K562 (cell line): Measurements from ENCODE around the gene GFAP. TPM values are rescaled to one million over a fixed set of nuclear protein-coding genes. Genes with fewer than 3 reads are reported as not detected.

ENCODE experiments used
- CBX2 ChIP-seq: fragments of 200-600 bp; sonication (generic); IDR thresholded peaks from one replicate; pipeline ENCODE4 v1.6.1; 2012; ENCODE audit warnings: mild to moderate bottlenecking, low read length, inconsistent platforms; ENCODE audit not compliant: insufficient read depth, poor library complexity, severe bottlenecking
- CBX3 ChIP-seq, 2 experiments: IDR thresholded peaks; 1 replicate in 1 of 2; 2 replicates in 1 of 2; pipeline ENCODE4 v1.6.1; 2012; ENCODE audit warnings: inconsistent platforms in 2 of 2, low read length in 2 of 2, borderline replicate concordance in 1 of 2, control low read depth in 1 of 2
- IRF2 ChIP-seq: sonication (generic); formaldehyde crosslinking; IDR thresholded peaks from 2 replicates; pipeline ENCODE4 v1.8.1; 2022; ENCODE audit warnings: mild to moderate bottlenecking, missing genetic modification reagents
- NCOA2 ChIP-seq, 2 experiments: fragments of 450-650 bp; IDR thresholded peaks; 2 replicates each; pipeline ENCODE4 v1.6.1; 2018; ENCODE audit warnings: mild to moderate bottlenecking in 2 of 2, moderate library complexity in 1 of 2; ENCODE audit not compliant: partially characterized antibody in 2 of 2
- NR2F6 ChIP-seq: fragments of 450-650 bp; formaldehyde crosslinking; IDR thresholded peaks from 2 replicates; pipeline ENCODE4 v1.4.0; 2020; ENCODE audit warnings: mild to moderate bottlenecking
- PHTF2 ChIP-seq: fragments of 250-450 bp; sonication (Bioruptor Pico); IDR thresholded peaks from 2 replicates; pipeline ENCODE4 v1.5.0; 2021; ENCODE audit warnings: mild to moderate bottlenecking
- PML ChIP-seq: IDR thresholded peaks from 2 replicates; pipeline ENCODE4 v1.6.1; 2012; ENCODE audit warnings: low read length, inconsistent platforms
- RAD21 ChIP-seq, 2 experiments: fragments of 250-450 bp in 1 of 2; fragments of 450-650 bp in 1 of 2; sonication (Bioruptor Pico) in 1 of 2; formaldehyde crosslinking in 1 of 2; IDR thresholded peaks in 1 of 2; conservative IDR thresholded peaks in 1 of 2; 2 replicates each; pipeline versions ENCODE4 v1.4.0 to v1.8.0; 2020 to 2022; ENCODE audit warnings: mild to moderate bottlenecking in 2 of 2, moderate library complexity in 1 of 2
- RBM14 ChIP-seq: fragments of 200-400 bp; formaldehyde crosslinking; IDR thresholded peaks from 2 replicates; pipeline ENCODE4 v1.6.1; 2018; ENCODE audit warnings: low read depth, mild to moderate bottlenecking, low read length, moderate library complexity, borderline replicate concordance; ENCODE audit not compliant: insufficient read depth
- ZNF780A ChIP-seq: fragments of 250-450 bp; sonication (Bioruptor Pico); IDR thresholded peaks from 2 replicates; pipeline ENCODE4 v1.5.0; 2021; ENCODE audit warnings: mild to moderate bottlenecking
- ZNF830 ChIP-seq: fragments of 250-450 bp; sonication (Bioruptor Pico); IDR thresholded peaks from 2 replicates; pipeline ENCODE4 v1.5.0; 2021; ENCODE audit warnings: mild to moderate bottlenecking
- polyA plus RNA-seq, 8 experiments: library from polyadenylated mRNA; depleted of rRNA in 4 of 8; stranded (reverse) in 5 of 8; unstranded in 3 of 8; fragments of >200 nt; fragmentation: Nextera tagmentation in 2 of 8; fragmentation: Illumina TruSeq in 1 of 8; extraction: Ambion mirVana in 2 of 8; extraction: Trizol in 1 of 8; gene quantifications; 2 replicates each; pipeline versions ENCODE4 v1.2.1 to v1.2.3, GENCODE V29; 2011 to 2014; ENCODE audit warnings: inconsistent platforms in 1 of 8, missing spikeins in 1 of 8
- total RNA-seq, 7 experiments: library from RNA; depleted of rRNA in 6 of 7; stranded (reverse); fragments of >200 nt in 6 of 7; fragmentation: Illumina TruSeq in 2 of 7; extraction: Trizol in 2 of 7; gene quantifications; 2 replicates each; pipeline versions ENCODE4 v1.2.1 to v1.2.3, GENCODE V29; 2011 to 2021; ENCODE audit warnings: low replicate concordance in 1 of 7
- TF ChIP-seq, protein P1 (sequence below), 2 experiments: fragments of 450-650 bp; formaldehyde crosslinking in 1 of 2; IDR thresholded peaks; 2 replicates each; pipeline versions ENCODE4 v1.4.0 to v1.6.1; 2014 to 2020; ENCODE audit warnings: mild to moderate bottlenecking in 2 of 2, borderline replicate concordance in 1 of 2, low read depth in 1 of 2
- TF ChIP-seq, protein P2 (sequence below): fragments of 450-650 bp; IDR thresholded peaks from 2 replicates; pipeline ENCODE4 v1.6.1; 2016; ENCODE audit warnings: antibody characterized with exemption

GFAP gene
- total and polyA plus RNA-seq, 9 of the 15 experiments (the other 6 are each of a cell fraction or from before 2014, with no cell fraction given), result 0.07 to 1.4 (median 0.60) TPM; not detected in 1

- TF ChIP-seq IRF2 (CRISPR knock-in tag), result no peak
- TF ChIP-seq CBX3 (IDR thresholded peaks at IDR 0.05; ENCODE audit: borderline replicate concordance in 1 of 2, low read length in 2 of 2), result no peak
- no peak for TF ChIP-seq RBM14
- no peak for TF ChIP-seq NCOA2 (IDR thresholded peaks at IDR 0.05; ENCODE audit: partially characterized antibody in 2 of 2)
- peak in 1 of 2 experiments; percentile 52; a peak in 3 of 4 replicates for TF ChIP-seq RAD21 (CRISPR knock-in tag; conservative IDR thresholded peaks at IDR 0.05 in 1 of 2, IDR thresholded peaks at IDR 0.05 in 1 of 2)
- no peak for TF ChIP-seq ZNF780A (CRISPR knock-in tag)
- TF ChIP-seq, protein P1, sequence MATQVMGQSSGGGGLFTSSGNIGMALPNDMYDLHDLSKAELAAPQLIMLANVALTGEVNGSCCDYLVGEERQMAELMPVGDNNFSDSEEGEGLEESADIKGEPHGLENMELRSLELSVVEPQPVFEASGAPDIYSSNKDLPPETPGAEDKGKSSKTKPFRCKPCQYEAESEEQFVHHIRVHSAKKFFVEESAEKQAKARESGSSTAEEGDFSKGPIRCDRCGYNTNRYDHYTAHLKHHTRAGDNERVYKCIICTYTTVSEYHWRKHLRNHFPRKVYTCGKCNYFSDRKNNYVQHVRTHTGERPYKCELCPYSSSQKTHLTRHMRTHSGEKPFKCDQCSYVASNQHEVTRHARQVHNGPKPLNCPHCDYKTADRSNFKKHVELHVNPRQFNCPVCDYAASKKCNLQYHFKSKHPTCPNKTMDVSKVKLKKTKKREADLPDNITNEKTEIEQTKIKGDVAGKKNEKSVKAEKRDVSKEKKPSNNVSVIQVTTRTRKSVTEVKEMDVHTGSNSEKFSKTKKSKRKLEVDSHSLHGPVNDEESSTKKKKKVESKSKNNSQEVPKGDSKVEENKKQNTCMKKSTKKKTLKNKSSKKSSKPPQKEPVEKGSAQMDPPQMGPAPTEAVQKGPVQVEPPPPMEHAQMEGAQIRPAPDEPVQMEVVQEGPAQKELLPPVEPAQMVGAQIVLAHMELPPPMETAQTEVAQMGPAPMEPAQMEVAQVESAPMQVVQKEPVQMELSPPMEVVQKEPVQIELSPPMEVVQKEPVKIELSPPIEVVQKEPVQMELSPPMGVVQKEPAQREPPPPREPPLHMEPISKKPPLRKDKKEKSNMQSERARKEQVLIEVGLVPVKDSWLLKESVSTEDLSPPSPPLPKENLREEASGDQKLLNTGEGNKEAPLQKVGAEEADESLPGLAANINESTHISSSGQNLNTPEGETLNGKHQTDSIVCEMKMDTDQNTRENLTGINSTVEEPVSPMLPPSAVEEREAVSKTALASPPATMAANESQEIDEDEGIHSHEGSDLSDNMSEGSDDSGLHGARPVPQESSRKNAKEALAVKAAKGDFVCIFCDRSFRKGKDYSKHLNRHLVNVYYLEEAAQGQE (IDR thresholded peaks at IDR 0.05; ENCODE audit: borderline replicate concordance), result peak; percentile 31; the same call in 1 of the 2 replicates
- TF ChIP-seq, protein P1 (CRISPR knock-in tag; IDR thresholded peaks at IDR 0.05; ENCODE audit: low read depth), result no peak
- TF ChIP-seq CBX2, result no peak
- TF ChIP-seq PHTF2 (CRISPR knock-in tag), result no peak
- TF ChIP-seq NR2F6 (CRISPR knock-in tag), result no peak
- no peak for TF ChIP-seq PML
- no peak for TF ChIP-seq ZNF830
- TF ChIP-seq, protein P2, sequence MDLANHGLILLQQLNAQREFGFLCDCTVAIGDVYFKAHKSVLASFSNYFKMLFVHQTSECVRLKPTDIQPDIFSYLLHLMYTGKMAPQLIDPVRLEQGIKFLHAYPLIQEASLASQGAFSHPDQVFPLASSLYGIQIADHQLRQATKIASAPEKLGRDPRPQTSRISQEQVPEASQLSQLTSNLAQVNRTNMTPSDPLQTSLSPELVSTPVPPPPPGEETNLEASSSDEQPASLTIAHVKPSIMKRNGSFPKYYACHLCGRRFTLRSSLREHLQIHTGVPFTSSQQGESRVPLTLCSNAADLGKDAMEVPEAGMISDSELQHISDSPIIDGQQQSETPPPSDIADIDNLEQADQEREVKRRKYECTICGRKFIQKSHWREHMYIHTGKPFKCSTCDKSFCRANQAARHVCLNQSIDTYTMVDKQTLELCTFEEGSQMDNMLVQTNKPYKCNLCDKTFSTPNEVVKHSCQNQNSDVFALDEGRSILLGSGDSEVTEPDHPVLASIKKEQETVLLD, result no peak
Measured at GRCh38 chr17:44878627-44879221, 36.6 kb downstream of the GFAP start (continued).
